Stimulated activated CD4-positive, alpha-beta T cell treated with anti-CD3 and anti-CD28 coated beads, Interleukin-2, amount 100 ng/mL, for 48 hours (primary cell): ENCODE results near the gene HLA-DPA1.
"Not testable (repeated sequence)": the region's sequence is repeated elsewhere in the genome, so short reads cannot be mapped to it uniquely, and the experiment has no call there.

ENCODE experiments used
- DNase-seq, 2 donors: peaks; one replicate each; pipeline ENCODE4 v3.0.0-alpha.2; 2020

HLA-DPA1 gene

GRCh38 chr6:33088258-33088930 is 14.9 kb upstream of the HLA-DPA1 start:
- DNase-seq: no peak

- DNase-seq: no peak
Observed at GRCh38 chr6:33085627-33086026, 12.2 kb upstream of the HLA-DPA1 start.

- DNase-seq: no peak
Observed at GRCh38 chr6:33082702-33083101, 9.3 kb upstream of the HLA-DPA1 start.

- no peak for DNase-seq
Observed at GRCh38 chr6:33081098-33081824, 7.8 kb upstream of the HLA-DPA1 start.

GRCh38 chr6:33080127-33081089 is 7.0 kb upstream of the HLA-DPA1 start:
- no peak for DNase-seq

GRCh38 chr6:33079580-33079979 is 6.1 kb upstream of the HLA-DPA1 start:
- no peak for DNase-seq

GRCh38 chr6:33078919-33079521 is 5.6 kb upstream of the HLA-DPA1 start:
- DNase-seq: no peak

GRCh38 chr6:33078442-33078841 is 5.0 kb upstream of the HLA-DPA1 start:
- no peak for DNase-seq

- no peak for DNase-seq
Observed at GRCh38 chr6:33077908-33078307, 4.5 kb upstream of the HLA-DPA1 start.

GRCh38 chr6:33076406-33076934 is 3.0 kb upstream of the HLA-DPA1 start:
- DNase-seq: no peak

- no peak for DNase-seq
Observed at GRCh38 chr6:33075568-33076405, 2.3 kb upstream of the HLA-DPA1 start, which contains the start of gene HLA-DPB1. Gene HLA-DPB1, plus strand, starts transcription at chr6:33075990. Its CDS starts 52 bp downstream, at chr6:33076042.

GRCh38 chr6:33075208-33075567 is 1.7 kb upstream of the HLA-DPA1 start:
- DNase-seq: no peak

- DNase-seq: no peak
Observed at GRCh38 chr6:33072508-33073100, 845 bp downstream of the HLA-DPA1 start.

- no peak for DNase-seq
Observed at GRCh38 chr6:33071569-33071968, 1.9 kb downstream of the HLA-DPA1 start.

- DNase-seq: no peak
Observed at GRCh38 chr6:33070909-33071308, 2.5 kb downstream of the HLA-DPA1 start.

GRCh38 chr6:33069021-33069738 is 4.3 kb downstream of the HLA-DPA1 start:
- DNase-seq: no peak

GRCh38 chr6:33066917-33067521 is 6.4 kb downstream of the HLA-DPA1 start:
- DNase-seq: no peak

- no peak for DNase-seq
Observed at GRCh38 chr6:33065312-33065711, 8.1 kb downstream of the HLA-DPA1 start.

- DNase-seq: no peak
Observed at GRCh38 chr6:33064723-33065122, 8.7 kb downstream of the HLA-DPA1 start.

GRCh38 chr6:33063435-33063834 is 10.0 kb downstream of the HLA-DPA1 start:
- DNase-seq: not testable (repeated sequence)
